HepG2 (cell line): Measurements from ENCODE around the gene LTK. TPM values are rescaled to one million over a fixed set of nuclear protein-coding genes. Genes with fewer than 3 reads are reported as not detected.

ENCODE experiments used
- CREM ChIP-seq, 2 experiments: sonication (generic) in 1 of 2; formaldehyde crosslinking in 1 of 2; IDR thresholded peaks; 2 replicates each; pipeline versions ENCODE4 v1.4.0 to v1.6.1; 2016 to 2020; ENCODE audit warnings: antibody characterized with exemption in 1 of 2, mild to moderate bottlenecking in 1 of 2, missing genetic modification reagents in 1 of 2
- HDAC2 ChIP-seq: sonication (generic); formaldehyde crosslinking; IDR thresholded peaks from 2 replicates; pipeline ENCODE4 v1.4.0; 2020; ENCODE audit warnings: missing genetic modification reagents
- KMT2A ChIP-seq: sonication (generic); formaldehyde crosslinking; IDR thresholded peaks from 2 replicates; pipeline ENCODE4 v1.4.0; 2020; ENCODE audit warnings: missing genetic modification reagents
- MED1 ChIP-seq: sonication (generic); formaldehyde crosslinking; IDR thresholded peaks from 2 replicates; pipeline ENCODE4 v1.4.0; 2020; ENCODE audit warnings: missing genetic modification reagents
- NFKBIZ ChIP-seq: IDR thresholded peaks from 2 replicates; pipeline ENCODE4 v1.6.1; 2018; ENCODE audit warnings: missing genetic modification reagents, missing compliant biosample characterization
- NPAS2 ChIP-seq: sonication (generic); formaldehyde crosslinking; IDR thresholded peaks from 2 replicates; pipeline ENCODE4 v1.8.0; 2022; ENCODE audit warnings: mild to moderate bottlenecking, missing genetic modification reagents, borderline replicate concordance
- RARG ChIP-seq: sonication (generic); formaldehyde crosslinking; IDR thresholded peaks from 2 replicates; pipeline ENCODE4 v1.4.0; 2020; ENCODE audit warnings: low read depth, mild to moderate bottlenecking, missing genetic modification reagents
- RBM39 ChIP-seq: fragments of 200-400 bp; formaldehyde crosslinking; IDR thresholded peaks from one replicate; pipeline ENCODE4 v1.6.1; 2018; ENCODE audit warnings: antibody characterized with exemption, mild to moderate bottlenecking, low read depth, low read length; ENCODE audit not compliant: poor library complexity, severe bottlenecking
- SOX13 ChIP-seq, 3 experiments: fragments of 450-650 bp in 1 of 3; sonication (generic) in 1 of 3; formaldehyde crosslinking in 1 of 3; IDR thresholded peaks in 2 of 3; conservative IDR thresholded peaks in 1 of 3; 2 replicates each; pipeline versions ENCODE4 v1.5.0 to v1.6.1; 2016 to 2020; ENCODE audit warnings: antibody characterized with exemption in 1 of 3, mild to moderate bottlenecking in 1 of 3, missing compliant biosample characterization in 1 of 3, missing genetic modification reagents in 1 of 3, moderate library complexity in 1 of 3
- ZBTB8A ChIP-seq: sonication (generic); formaldehyde crosslinking; IDR thresholded peaks from 2 replicates; pipeline ENCODE4 v1.4.0; 2020; ENCODE audit warnings: mild to moderate bottlenecking, low read depth, missing genetic modification reagents, borderline replicate concordance
- ZNF430 ChIP-seq: sonication (generic); formaldehyde crosslinking; IDR thresholded peaks from 2 replicates; pipeline ENCODE4 v1.9.0; 2021; ENCODE audit warnings: mild to moderate bottlenecking, missing genetic modification reagents
- ZNF749 ChIP-seq: sonication (generic); formaldehyde crosslinking; IDR thresholded peaks from 2 replicates; pipeline ENCODE4 v1.8.0; 2022; ENCODE audit warnings: mild to moderate bottlenecking, missing genetic modification reagents, moderate library complexity, borderline replicate concordance
- polyA plus RNA-seq, 8 experiments: library from polyadenylated mRNA; depleted of rRNA in 3 of 8; stranded (reverse) in 7 of 8; unstranded in 1 of 8; fragments of >200 nt; fragmentation: Illumina TruSeq in 4 of 8; extraction: Trizol in 4 of 8; gene quantifications; 2 replicates each; pipeline versions ENCODE4 v1.2.1 to v1.2.3, GENCODE V29; 2011 to 2016; ENCODE audit warnings: low read depth in 4 of 8, missing spikeins in 1 of 8, mixed read lengths in 1 of 8; ENCODE audit not compliant: insufficient read depth in 1 of 8
- total RNA-seq, 5 experiments: library from RNA; depleted of rRNA; stranded (reverse); fragments of >200 nt; fragmentation: Illumina TruSeq; extraction: Trizol; gene quantifications; 2 replicates each; pipeline ENCODE4 v1.2.3, GENCODE V29; 2016; ENCODE audit warnings: low read depth in 1 of 5
- TF ChIP-seq, protein P1 (sequence below): sonication (generic); formaldehyde crosslinking; IDR thresholded peaks from 2 replicates; pipeline ENCODE4 v1.4.0; 2020; ENCODE audit warnings: missing genetic modification reagents
- TF ChIP-seq, protein P2 (sequence below): sonication (generic); formaldehyde crosslinking; IDR thresholded peaks from 2 replicates; pipeline ENCODE4 v1.5.0; 2020; ENCODE audit warnings: mild to moderate bottlenecking, missing genetic modification reagents
- TF ChIP-seq, protein P3 (sequence below): sonication (generic); formaldehyde crosslinking; IDR thresholded peaks from 2 replicates; pipeline ENCODE4 v1.4.0; 2020; ENCODE audit warnings: missing genetic modification reagents, mild to moderate bottlenecking, borderline replicate concordance
- TF ChIP-seq, protein P4 (sequence below): IDR thresholded peaks from 2 replicates; pipeline ENCODE4 v1.6.1; 2018; ENCODE audit warnings: missing genetic modification reagents, mild to moderate bottlenecking, missing compliant biosample characterization

LTK gene
- total and polyA plus RNA-seq, 2 of the 13 experiments (the other 11 are each of a cell fraction or from before 2014, with no cell fraction given) = 0.01 TPM; not detected in 1

DNA sequence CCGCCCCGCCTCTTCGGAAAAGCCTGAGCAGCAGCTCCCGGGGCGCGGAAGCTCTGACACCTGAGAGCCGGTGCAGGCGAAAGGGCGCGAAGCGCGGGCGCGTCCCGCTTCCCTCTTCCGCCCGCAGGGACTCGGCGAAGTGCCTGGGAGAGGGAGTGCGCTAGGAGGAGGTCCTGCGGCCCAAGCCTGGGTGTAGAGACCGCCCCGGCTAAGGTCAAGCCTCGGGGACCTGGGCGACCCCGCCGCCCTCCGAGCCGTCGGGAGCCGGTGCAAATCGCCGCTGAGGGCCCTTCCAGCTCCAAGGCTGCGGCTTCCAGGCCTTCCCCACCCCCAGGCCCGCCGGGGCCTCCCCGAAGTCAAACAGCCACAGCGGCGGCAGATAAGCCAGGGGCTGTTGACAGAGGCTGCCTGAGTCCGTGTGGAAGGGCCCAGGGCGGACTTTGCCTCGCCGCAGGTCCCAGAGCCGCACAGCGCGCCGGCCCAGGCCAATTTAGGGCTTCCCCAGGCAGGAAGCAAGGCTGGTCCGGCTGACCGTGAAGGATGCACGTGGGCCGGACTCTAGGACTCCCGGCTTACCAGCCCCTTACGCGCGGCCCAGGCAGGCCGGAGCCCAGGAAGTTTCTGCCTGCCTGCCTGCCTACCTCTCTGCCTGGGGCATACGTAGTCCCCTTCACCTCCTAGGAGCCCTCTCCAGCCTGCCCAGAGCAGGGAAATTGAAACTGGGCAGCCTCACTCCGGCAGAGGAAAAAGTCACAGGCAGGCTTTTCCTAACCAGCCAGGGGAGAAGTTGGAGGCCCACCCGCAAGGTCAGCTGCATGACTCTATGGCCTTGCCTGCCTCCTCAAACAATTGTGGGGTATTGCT, 17.7 kb downstream of the LTK start (continued):
- TF ChIP-seq, protein P1, sequence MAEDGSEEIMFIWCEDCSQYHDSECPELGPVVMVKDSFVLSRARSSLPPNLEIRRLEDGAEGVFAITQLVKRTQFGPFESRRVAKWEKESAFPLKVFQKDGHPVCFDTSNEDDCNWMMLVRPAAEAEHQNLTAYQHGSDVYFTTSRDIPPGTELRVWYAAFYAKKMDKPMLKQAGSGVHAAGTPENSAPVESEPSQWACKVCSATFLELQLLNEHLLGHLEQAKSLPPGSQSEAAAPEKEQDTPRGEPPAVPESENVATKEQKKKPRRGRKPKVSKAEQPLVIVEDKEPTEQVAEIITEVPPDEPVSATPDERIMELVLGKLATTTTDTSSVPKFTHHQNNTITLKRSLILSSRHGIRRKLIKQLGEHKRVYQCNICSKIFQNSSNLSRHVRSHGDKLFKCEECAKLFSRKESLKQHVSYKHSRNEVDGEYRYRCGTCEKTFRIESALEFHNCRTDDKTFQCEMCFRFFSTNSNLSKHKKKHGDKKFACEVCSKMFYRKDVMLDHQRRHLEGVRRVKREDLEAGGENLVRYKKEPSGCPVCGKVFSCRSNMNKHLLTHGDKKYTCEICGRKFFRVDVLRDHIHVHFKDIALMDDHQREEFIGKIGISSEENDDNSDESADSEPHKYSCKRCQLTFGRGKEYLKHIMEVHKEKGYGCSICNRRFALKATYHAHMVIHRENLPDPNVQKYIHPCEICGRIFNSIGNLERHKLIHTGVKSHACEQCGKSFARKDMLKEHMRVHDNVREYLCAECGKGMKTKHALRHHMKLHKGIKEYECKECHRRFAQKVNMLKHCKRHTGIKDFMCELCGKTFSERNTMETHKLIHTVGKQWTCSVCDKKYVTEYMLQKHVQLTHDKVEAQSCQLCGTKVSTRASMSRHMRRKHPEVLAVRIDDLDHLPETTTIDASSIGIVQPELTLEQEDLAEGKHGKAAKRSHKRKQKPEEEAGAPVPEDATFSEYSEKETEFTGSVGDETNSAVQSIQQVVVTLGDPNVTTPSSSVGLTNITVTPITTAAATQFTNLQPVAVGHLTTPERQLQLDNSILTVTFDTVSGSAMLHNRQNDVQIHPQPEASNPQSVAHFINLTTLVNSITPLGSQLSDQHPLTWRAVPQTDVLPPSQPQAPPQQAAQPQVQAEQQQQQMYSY (CRISPR knock-in tag) = peak; percentile 78
- peak; percentile 96 for TF ChIP-seq KMT2A
- peak; percentile 69 for TF ChIP-seq HDAC2 (CRISPR knock-in tag)
- peak; percentile 68 for TF ChIP-seq RBM39
- TF ChIP-seq SOX13 (IDR thresholded peaks at IDR 0.05) = no peak
- peak in 1 of 2 experiments; percentile 59; a peak in 2 of 4 replicates for TF ChIP-seq SOX13 (CRISPR knock-in tag; conservative IDR thresholded peaks at IDR 0.05 in 1 of 2, IDR thresholded peaks at IDR 0.05 in 1 of 2)
- TF ChIP-seq, protein P2, sequence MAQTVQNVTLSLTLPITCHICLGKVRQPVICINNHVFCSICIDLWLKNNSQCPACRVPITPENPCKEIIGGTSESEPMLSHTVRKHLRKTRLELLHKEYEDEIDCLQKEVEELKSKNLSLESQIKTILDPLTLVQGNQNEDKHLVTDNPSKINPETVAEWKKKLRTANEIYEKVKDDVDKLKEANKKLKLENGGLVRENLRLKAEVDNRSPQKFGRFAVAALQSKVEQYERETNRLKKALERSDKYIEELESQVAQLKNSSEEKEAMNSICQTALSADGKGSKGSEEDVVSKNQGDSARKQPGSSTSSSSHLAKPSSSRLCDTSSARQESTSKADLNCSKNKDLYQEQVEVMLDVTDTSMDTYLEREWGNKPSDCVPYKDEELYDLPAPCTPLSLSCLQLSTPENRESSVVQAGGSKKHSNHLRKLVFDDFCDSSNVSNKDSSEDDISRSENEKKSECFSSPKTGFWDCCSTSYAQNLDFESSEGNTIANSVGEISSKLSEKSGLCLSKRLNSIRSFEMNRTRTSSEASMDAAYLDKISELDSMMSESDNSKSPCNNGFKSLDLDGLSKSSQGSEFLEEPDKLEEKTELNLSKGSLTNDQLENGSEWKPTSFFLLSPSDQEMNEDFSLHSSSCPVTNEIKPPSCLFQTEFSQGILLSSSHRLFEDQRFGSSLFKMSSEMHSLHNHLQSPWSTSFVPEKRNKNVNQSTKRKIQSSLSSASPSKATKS (CRISPR knock-in tag) = 0 out of 2 replicates have a peak, but pooled peaks have one; percentile 62
- TF ChIP-seq NFKBIZ (CRISPR knock-in tag) = peak; percentile 68
- TF ChIP-seq MED1 (CRISPR knock-in tag) = peak; percentile 88
- TF ChIP-seq, protein P3, sequence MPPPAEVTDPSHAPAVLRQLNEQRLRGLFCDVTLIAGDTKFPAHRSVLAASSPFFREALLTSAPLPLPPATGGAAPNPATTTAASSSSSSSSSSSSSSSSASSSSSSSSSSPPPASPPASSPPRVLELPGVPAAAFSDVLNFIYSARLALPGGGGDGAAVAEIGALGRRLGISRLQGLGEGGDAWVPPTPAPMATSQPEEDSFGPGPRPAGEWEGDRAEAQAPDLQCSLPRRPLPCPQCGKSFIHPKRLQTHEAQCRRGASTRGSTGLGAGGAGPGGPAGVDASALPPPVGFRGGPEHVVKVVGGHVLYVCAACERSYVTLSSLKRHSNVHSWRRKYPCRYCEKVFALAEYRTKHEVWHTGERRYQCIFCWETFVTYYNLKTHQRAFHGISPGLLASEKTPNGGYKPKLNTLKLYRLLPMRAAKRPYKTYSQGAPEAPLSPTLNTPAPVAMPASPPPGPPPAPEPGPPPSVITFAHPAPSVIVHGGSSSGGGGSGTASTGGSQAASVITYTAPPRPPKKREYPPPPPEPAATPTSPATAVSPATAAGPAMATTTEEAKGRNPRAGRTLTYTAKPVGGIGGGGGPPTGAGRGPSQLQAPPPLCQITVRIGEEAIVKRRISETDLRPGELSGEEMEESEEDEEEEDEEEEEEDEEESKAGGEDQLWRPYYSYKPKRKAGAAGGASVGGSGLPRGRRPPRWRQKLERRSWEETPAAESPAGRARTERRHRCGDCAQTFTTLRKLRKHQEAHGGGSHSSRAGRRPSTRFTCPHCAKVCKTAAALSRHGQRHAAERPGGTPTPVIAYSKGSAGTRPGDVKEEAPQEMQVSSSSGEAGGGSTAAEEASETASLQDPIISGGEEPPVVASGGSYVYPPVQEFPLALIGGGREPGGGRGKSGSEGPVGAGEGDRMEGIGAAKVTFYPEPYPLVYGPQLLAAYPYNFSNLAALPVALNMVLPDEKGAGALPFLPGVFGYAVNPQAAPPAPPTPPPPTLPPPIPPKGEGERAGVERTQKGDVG (CRISPR knock-in tag) = 0 out of 2 replicates have a peak, but pooled peaks have one; percentile 69
- peak; percentile 93 for TF ChIP-seq ZNF430 (CRISPR knock-in tag)
- TF ChIP-seq, protein P4, sequence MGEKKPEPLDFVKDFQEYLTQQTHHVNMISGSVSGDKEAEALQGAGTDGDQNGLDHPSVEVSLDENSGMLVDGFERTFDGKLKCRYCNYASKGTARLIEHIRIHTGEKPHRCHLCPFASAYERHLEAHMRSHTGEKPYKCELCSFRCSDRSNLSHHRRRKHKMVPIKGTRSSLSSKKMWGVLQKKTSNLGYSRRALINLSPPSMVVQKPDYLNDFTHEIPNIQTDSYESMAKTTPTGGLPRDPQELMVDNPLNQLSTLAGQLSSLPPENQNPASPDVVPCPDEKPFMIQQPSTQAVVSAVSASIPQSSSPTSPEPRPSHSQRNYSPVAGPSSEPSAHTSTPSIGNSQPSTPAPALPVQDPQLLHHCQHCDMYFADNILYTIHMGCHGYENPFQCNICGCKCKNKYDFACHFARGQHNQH (CRISPR knock-in tag) = peak; percentile 88
- TF ChIP-seq NPAS2 (CRISPR knock-in tag) = 0 out of 2 replicates have a peak, but pooled peaks have one; percentile 35
- peak; percentile 40; the same call in 1 of the 2 replicates for TF ChIP-seq CREM (IDR thresholded peaks at IDR 0.05)
- TF ChIP-seq CREM (CRISPR knock-in tag; IDR thresholded peaks at IDR 0.05) = no peak
- peak; percentile 45; the same call in 1 of the 2 replicates for TF ChIP-seq ZNF749 (CRISPR knock-in tag)
- 0 out of 2 replicates have a peak, but pooled peaks have one; percentile 37 for TF ChIP-seq ZBTB8A (CRISPR knock-in tag)
- no peak for TF ChIP-seq RARG (CRISPR knock-in tag)
